ENCODE measurements around the gene SLC43A1. TPM values are rescaled to one million over a fixed set of nuclear protein-coding genes. Genes with fewer than 3 reads are reported as not detected.

Gene SLC43A1
- total and polyA plus RNA-seq, 2 experiments from 2014 or later, result 19.6 to 49.7 TPM

DNA sequence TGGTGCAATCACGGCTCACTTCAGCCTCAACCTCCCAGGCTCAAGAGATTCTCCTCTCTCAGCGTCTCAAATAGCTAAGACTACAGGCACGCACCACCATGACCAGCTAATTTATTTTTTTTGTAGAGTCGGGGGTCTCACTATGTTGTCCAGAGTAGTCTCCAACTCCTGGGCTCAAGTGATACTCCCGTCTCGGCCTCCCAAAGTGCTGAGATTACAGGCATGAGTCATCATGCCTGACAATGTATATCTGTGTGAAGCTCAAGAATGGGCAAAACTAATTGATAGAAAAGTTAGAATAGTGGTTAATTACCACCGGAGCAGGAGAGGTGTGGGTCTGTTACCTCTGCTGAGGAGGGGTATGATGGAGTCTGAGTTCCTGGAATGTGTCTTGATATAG, 79.5 kb downstream of the SLC43A1 start:
- Histone ChIP-seq H3K4me2 (no peak overlapping the region), H3K36me3 (ENCODE audit: insufficient read depth) (no peaks in the 10 kb centered on the region), H3K27me3 (ENCODE audit: insufficient read depth) (no peaks in the 10 kb centered on the region), H2AFZ (no peak overlapping the region), H3K27ac (ENCODE audit: low read depth) (no peak overlapping the region), H4K20me1 (replicated peaks; ENCODE audit: insufficient read depth) (no peaks in the 10 kb centered on the region), H3K4me1 (ENCODE audit: insufficient read depth) (no peaks in the 10 kb centered on the region), H3K79me2 (replicated peaks; ENCODE audit: insufficient read depth) (no peaks in the 10 kb centered on the region), H3F3A (replicated peaks; ENCODE audit: low read depth) (no peaks in the 10 kb centered on the region), H3K9me2 (ENCODE audit: insufficient read depth) (no peaks in the 10 kb centered on the region), H3K4me3 (no peak overlapping the region)
- Mint-ChIP-seq H3K36me3 (ENCODE audit: low read depth) (no peaks in the 10 kb centered on the region), H3K9me3 (no peaks in the 10 kb centered on the region; the same call in 2 of the 3 replicates), H3K4me3 (no peak overlapping the region), H3K4me1 (no peaks in the 10 kb centered on the region), H3K27ac (no peak overlapping the region), H3K27me3 (ENCODE audit: insufficient read depth, low read depth, poor library complexity) (peaks cover 2% of the 10 kb centered on the region)
- no peak for TF ChIP-seq NANOG (IDR thresholded peaks at IDR 0.05; ENCODE audit: borderline replicate concordance)
- no peak for TF ChIP-seq ZNF114 (CRISPR knock-in tag; IDR thresholded peaks at IDR 0.05)
- TF ChIP-seq, protein P1, sequence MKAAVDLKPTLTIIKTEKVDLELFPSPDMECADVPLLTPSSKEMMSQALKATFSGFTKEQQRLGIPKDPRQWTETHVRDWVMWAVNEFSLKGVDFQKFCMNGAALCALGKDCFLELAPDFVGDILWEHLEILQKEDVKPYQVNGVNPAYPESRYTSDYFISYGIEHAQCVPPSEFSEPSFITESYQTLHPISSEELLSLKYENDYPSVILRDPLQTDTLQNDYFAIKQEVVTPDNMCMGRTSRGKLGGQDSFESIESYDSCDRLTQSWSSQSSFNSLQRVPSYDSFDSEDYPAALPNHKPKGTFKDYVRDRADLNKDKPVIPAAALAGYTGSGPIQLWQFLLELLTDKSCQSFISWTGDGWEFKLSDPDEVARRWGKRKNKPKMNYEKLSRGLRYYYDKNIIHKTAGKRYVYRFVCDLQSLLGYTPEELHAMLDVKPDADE (IDR thresholded peaks at IDR 0.05), result no peak
- TF ChIP-seq ZNF331 (CRISPR knock-in tag; IDR thresholded peaks at IDR 0.05; ENCODE audit: low read depth), result no peak
- no peak for TF ChIP-seq CREB1 (CRISPR knock-in tag; IDR thresholded peaks at IDR 0.05; ENCODE audit: low read depth)
- TF ChIP-seq, protein P2, sequence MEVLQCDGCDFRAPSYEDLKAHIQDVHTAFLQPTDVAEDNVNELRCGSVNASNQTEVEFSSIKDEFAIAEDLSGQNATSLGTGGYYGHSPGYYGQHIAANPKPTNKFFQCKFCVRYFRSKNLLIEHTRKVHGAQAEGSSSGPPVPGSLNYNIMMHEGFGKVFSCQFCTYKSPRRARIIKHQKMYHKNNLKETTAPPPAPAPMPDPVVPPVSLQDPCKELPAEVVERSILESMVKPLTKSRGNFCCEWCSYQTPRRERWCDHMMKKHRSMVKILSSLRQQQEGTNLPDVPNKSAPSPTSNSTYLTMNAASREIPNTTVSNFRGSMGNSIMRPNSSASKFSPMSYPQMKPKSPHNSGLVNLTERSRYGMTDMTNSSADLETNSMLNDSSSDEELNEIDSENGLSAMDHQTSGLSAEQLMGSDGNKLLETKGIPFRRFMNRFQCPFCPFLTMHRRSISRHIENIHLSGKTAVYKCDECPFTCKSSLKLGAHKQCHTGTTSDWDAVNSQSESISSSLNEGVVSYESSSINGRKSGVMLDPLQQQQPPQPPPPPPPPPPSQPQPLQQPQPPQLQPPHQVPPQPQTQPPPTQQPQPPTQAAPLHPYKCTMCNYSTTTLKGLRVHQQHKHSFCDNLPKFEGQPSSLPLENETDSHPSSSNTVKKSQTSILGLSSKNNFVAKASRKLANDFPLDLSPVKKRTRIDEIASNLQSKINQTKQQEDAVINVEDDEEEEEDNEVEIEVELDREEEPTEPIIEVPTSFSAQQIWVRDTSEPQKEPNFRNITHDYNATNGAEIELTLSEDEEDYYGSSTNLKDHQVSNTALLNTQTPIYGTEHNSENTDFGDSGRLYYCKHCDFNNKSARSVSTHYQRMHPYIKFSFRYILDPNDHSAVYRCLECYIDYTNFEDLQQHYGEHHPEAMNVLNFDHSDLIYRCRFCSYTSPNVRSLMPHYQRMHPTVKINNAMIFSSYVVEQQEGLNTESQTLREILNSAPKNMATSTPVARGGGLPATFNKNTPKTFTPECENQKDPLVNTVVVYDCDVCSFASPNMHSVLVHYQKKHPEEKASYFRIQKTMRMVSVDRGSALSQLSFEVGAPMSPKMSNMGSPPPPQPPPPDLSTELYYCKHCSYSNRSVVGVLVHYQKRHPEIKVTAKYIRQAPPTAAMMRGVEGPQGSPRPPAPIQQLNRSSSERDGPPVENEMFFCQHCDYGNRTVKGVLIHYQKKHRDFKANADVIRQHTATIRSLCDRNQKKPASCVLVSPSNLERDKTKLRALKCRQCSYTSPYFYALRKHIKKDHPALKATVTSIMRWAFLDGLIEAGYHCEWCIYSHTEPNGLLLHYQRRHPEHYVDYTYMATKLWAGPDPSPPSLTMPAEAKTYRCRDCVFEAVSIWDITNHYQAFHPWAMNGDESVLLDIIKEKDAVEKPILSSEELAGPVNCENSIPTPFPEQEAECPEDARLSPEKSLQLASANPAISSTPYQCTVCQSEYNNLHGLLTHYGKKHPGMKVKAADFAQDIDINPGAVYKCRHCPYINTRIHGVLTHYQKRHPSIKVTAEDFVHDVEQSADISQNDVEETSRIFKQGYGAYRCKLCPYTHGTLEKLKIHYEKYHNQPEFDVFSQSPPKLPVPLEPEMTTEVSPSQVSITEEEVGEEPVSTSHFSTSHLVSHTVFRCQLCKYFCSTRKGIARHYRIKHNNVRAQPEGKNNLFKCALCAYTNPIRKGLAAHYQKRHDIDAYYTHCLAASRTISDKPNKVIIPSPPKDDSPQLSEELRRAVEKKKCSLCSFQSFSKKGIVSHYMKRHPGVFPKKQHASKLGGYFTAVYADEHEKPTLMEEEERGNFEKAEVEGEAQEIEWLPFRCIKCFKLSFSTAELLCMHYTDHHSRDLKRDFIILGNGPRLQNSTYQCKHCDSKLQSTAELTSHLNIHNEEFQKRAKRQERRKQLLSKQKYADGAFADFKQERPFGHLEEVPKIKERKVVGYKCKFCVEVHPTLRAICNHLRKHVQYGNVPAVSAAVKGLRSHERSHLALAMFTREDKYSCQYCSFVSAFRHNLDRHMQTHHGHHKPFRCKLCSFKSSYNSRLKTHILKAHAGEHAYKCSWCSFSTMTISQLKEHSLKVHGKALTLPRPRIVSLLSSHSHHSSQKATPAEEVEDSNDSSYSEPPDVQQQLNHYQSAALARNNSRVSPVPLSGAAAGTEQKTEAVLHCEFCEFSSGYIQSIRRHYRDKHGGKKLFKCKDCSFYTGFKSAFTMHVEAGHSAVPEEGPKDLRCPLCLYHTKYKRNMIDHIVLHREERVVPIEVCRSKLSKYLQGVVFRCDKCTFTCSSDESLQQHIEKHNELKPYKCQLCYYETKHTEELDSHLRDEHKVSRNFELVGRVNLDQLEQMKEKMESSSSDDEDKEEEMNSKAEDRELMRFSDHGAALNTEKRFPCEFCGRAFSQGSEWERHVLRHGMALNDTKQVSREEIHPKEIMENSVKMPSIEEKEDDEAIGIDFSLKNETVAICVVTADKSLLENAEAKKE (CRISPR knock-in tag; IDR thresholded peaks at IDR 0.05), result no peak
- TF ChIP-seq POLR2AphosphoS5 (IDR thresholded peaks at IDR 0.05; ENCODE audit: low read depth), result no peak
- TF ChIP-seq STAT1 (IDR thresholded peaks at IDR 0.05; ENCODE audit: unreplicated experiment), result no peak
- no peak for TF ChIP-seq EZH2phosphoT487 (IDR thresholded peaks at IDR 0.05; ENCODE audit: unreplicated experiment)
- TF ChIP-seq, protein P3, sequence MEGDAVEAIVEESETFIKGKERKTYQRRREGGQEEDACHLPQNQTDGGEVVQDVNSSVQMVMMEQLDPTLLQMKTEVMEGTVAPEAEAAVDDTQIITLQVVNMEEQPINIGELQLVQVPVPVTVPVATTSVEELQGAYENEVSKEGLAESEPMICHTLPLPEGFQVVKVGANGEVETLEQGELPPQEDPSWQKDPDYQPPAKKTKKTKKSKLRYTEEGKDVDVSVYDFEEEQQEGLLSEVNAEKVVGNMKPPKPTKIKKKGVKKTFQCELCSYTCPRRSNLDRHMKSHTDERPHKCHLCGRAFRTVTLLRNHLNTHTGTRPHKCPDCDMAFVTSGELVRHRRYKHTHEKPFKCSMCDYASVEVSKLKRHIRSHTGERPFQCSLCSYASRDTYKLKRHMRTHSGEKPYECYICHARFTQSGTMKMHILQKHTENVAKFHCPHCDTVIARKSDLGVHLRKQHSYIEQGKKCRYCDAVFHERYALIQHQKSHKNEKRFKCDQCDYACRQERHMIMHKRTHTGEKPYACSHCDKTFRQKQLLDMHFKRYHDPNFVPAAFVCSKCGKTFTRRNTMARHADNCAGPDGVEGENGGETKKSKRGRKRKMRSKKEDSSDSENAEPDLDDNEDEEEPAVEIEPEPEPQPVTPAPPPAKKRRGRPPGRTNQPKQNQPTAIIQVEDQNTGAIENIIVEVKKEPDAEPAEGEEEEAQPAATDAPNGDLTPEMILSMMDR (conservative IDR thresholded peaks at IDR 0.05; ENCODE audit: low read depth in 2 of 2), result no peak
- TF ChIP-seq EZH2 (IDR thresholded peaks at IDR 0.05; ENCODE audit: low read depth, unreplicated experiment), result no peak
- no peak for TF ChIP-seq JUNB (IDR thresholded peaks at IDR 0.05; ENCODE audit: unreplicated experiment)
- no peak for ATAC-seq
- DNase-seq (ENCODE audit: low spot score), result no peak
